Limb (tissue), 2 donors: ENCODE data around the gene MXI1.
"Not testable (repeated sequence)": the region's sequence is repeated elsewhere in the genome, so short reads cannot be mapped to it uniquely, and the experiment has no call there.

Experiments used
- DNase-seq, 2 donors: peaks; one replicate each; pipeline ENCODE4 v3.0.0-alpha.2; 2016; ENCODE audit errors: extremely low spot score in 2 of 2

Gene MXI1

DNA sequence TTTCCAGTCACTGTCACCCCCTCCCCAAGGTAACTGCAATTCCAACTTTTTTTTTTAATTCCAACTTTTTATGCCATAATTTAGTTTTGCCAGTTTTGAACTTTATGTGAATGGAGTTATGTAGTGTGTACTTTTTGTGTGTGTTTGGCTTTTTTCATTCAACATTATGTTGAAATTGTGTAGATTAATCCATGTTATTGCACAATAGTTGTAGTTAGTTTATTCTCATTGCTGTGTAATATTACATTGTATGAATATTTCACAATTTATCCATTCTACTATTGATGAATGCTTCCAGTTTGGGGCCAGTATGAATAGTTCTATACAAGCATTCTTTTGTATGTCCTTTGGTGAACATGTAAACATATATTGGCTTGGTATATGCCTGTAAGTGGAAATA, 32.5 kb downstream of the MXI1 start:
- no peak for DNase-seq

DNA sequence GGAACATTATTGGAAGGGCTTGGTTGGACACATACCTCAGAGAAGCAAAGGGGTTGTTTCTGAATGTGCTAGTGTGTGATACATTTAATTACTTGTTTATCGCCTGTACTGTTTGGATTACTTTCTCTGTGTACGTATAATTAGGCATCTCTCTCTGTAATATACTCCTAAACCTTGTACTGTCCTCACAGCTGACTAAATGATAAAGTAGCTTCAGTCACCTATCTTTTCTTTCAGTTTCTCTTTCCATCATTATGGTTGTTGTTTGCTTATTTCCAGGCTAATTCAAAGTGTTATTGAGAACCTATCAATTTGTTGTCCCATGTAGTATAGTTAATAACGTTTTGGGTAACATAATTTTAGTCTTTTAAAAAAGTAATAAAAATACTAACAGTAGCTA, 34.0 kb downstream of the MXI1 start:
- DNase-seq: no peak

DNA sequence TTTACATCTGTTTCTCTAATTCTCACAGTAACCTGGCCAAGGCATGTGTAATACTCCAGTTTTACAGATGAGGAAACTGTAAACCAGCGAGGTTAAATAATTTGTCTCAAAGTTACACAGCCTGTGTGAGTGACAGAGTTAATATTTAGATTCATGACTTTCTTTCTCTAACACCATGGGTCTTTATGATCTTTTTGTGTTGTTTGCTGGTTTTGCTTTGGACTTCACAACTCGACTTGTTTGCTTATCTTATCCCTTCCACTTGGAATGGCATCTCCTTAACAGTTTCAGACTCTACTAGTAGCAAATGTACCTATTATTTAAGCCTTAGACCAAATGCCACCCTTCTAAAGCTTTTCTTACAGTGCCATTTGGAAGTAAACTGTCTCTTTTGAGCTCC, 34.4 kb downstream of the MXI1 start:
- DNase-seq: no peak

DNA sequence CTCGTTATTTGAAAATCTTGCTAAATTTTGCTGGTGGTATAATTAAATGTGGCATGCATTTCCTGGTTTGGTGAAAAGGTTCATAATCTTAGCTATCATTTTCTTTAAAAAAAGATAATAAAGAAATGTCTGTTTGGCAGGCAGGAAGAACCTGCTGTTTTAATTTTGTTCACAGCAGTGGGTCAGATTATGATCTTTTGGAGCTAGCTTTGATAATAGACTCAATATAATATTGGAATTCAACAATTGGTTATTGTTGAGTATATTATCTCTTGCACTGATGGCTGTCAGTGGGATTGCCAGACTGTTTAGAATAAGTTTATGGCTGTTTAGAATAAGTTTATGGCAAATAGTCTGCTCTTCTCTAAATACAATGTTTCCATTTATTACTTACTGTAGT, 35.1 kb downstream of the MXI1 start:
- no peak for DNase-seq

DNA sequence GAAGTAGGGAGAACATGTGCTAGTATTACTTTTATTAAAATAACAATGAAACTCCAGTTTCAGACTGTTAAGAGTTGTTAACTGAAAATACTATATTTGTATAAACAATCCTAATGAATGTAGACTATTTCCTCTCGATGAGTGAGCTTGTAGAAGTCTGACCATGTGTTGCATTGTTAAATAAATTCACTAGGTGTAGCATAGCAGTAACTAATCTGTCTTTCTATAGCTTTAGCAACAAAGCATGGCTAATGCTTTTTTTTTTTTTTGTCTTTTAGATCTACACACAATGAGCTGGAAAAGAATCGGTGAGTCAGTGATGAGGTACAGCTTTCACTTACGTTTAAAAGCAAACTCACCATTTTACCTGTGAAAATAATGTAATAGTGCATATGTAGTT, 37.1 kb downstream of the MXI1 start:
- no peak for DNase-seq

DNA sequence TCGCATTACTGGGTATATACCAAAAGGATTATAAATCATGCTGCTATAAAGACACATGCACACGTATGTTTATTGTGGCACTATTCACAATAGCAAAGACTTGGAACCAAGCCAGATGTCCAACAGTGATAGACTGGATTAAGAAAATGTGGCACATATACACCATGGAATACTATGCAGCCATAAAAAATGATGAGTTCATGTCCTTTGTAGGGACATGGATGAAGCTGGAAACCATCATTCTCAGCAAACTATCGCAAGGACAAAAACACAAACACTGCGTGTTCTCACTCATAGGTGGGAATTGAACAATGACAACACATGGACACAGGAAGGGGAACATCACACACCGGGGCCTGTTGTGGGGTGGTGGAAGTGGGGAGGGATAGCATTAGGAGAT, 40.4 kb downstream of the MXI1 start:
- DNase-seq: not testable (repeated sequence)

DNA sequence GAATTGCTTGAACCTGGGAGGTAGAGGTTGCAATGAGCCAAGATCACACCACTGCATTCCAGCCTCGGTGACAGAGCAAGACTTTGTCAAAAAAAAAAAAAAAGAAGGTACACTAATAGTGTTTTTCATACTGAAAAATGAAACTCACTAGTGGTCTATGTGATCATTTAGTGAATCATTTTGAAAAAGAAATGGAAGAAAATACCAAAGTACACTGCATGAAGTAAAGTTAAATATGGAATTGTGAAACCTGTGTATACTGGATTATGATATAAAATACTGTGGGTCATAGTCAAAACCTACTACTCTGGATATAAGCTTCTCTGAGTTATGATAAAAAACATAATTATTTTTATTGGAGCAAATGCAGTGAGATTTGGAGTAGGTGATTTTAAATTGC, 42.1 kb downstream of the MXI1 start:
- not testable (repeated sequence) for DNase-seq

DNA sequence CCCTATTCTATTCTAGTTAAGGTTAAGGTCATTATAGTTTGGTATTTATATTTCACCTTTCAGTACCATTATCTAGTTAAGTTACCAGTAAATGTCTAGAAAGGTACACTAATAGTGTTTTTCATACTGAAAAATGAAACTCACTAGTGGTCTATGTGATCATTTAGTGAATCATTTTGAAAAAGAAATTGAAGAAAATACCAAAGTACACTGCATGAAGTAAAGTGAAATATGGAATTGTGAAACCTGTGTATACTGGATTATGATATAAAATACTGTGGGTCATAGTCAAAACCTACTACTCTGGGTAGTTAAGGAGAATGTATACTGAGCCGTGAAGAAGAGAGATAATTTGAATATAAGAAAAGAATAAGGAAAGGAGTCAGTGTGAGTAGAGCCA, 44.0 kb downstream of the MXI1 start:
- not testable (repeated sequence) for DNase-seq

DNA sequence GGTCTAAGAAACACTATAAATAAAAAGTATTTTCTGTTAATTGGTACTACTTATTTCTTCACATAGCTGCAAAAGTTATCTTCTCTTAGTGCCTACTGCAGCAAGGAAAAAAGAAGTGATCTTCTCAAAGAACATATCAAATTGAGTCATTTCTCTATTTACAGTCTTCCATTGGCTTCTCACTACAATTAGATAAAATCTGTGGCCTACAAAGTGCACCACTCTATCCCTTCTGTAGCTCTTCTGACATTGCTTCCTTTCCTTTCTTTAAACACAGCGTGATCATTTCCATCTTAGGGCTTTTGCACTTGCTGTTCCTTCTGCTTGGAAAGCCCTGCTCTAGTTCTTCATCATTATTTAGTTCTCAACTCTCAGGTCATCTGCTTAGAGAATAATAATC, 44.7 kb downstream of the MXI1 start:
- no peak for DNase-seq

DNA sequence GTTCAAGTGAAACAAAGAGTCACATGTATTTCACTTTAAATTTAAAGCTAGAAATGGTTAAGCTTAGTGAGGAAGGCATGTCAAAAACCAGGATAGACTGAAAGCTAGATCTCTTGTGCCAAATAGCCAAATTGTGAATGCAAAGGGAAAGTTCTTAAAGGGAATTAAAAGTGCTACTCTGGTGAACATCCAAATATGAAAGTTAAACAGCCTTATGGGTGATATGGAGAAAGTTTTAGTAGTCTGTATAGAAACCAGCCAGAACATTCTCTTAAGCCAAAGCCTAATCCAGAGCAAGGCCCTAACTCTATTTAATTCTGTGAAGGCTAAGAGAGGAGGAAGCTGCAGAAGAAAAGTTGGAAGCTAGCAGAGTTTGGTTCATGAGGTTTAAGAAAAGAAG, 47.1 kb downstream of the MXI1 start:
- DNase-seq: no peak

DNA sequence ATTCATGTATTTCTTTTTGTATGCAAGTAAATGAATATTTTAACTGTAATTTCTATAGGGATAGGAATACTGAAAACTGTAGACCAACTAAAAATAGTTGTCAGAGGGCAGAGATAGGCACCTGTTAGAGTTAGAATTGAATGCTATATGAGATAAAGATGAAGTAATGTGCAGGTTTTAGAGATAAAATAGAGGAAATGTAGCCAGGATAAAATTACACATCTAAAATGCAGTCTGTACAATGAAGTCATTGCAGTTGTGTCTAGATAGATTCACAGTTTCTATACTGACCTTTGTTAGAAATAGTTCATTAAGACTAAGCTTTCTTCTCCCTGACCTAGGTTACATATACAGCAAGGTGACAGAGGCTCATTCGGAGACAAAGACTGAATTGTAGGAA, 51.1 kb downstream of the MXI1 start:
- DNase-seq: no peak

DNA sequence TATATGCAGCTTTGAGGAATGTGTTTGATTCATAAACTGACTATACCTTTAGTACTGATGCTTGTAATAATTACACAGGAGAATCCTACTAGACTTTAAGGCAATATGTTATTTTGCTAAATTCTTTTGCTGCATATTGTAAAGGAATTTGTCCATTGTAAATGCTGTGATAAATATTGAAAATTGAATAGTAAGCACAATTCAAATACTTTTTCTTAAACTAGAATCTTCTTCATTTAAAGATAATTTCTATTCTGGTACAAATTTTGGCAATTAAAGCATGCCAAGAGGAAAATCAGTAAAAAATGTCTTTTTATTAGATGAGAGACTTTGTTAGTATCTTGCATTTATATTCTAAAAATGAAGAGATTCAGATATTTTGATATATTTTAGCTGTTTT, 51.9 kb downstream of the MXI1 start:
- DNase-seq: no peak

DNA sequence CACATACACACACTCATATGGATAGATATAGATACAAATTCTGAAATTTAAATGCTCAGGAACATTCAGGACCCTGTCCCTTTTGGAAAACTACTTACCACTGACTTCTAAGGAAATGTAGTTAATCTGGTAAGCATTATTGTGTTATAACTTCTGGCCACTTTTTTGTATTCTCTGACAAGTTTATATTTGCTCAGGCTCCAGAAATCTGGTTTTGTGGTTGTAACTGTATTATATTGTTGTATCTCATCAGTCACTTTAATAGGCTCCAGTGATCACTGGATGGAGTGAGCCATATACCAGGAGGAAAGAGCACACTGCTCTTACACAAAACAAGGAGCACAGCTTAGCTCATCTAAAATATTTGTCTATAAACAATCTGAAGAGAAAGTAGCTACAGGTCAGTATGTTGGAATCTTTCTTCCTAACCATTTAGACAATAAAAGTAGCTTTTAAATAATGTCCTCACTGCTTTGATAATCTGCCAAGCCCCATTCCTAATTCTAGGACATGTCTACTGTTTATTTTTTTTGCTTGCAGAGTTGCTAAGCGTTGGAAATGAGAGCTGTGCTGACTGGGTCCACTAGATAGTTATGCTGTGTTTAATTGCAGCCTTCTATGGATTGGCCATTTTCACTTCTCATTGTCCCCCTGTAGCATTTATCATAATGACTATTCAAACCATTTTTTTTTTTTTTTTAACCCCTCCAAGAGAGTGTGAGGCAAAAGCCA, 53.5 kb downstream of the MXI1 start:
- no peak for DNase-seq

DNA sequence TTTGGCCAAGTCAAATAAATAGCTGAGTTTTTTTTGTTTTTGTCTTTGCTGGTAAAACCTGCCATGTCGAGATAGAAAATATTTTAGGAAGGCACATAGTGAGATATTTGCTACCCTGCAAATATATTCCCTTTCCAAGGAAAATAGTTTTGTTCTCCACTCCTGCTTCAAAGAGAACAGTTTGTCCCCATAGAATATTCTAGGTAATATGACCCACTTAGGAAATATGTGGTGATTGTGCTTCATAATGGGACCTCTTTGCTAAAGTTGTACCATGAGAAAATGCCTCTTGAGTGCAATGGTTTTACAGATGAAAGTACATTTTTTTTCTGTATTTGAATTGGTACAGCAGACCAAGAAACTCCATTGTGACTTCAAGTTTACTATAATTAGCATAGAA, 55.8 kb downstream of the MXI1 start:
- no peak for DNase-seq

DNA sequence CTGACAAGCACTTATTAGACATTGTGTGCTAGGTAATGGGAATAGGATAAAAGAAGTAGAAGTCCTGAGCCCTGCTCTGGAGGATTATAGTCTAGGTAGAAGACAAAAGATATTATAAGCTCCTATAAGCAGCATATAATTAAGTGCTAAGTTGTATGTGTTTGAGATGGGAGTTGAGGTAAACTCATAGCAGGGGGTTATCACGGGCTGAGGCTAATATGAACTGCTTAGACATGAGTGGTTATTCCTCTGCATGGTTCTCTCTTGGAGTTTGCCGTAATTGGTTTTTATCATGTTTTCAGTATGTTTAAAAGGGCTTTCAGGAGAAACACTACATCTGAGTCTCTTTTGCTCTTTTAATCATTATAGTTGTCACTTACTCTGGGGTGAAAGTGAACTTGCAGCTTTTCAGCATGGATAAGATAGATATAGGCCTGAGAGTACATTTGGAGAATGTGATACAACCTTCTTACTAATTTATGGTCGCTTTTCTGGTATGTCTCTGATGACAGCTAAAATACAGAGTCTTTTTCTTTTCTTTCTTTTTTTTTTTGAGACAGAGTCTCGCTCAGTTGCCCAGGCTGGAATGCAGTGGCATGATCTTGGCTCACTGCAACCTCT, 58.3 kb downstream of the MXI1 start:
- DNase-seq: no peak

DNA sequence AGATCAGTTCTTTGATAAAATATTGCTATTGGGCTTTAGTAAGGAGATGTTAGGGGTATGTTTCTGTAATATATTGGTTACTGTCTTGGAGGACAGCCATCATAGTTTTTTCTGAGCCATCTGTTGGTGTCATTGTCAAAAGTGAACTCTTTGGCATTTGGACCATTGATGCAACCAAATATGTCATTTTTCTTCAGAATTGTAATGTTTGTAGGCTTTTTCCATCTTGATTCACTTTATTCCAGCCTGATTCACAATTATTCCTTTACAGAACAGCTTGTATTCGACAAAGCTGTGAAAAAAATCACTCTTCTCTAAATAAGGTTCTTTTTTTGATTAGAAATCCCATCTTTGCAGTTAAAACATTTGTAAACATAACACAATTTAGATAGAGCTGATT, 59.9 kb downstream of the MXI1 start:
- DNase-seq: no peak

DNA sequence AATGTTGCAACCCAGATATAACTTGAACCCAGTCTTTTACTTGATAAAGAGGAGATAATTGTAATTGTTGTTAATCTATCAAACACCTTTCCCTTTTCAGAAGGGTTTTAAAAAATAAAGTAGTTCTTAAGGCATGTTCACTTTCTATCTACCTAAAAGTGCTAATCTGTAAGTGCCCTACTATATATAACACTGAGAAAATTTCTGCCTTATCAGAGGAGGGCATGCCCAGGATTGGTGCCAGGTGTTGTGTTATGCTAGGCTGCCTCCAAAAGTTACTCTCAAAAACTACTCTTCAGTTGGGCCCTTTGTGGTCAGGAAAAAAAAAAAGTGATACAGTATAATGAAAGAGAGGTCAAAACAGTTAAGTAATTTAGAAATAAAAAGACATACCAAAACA, 61.0 kb downstream of the MXI1 start:
- DNase-seq: no peak

DNA sequence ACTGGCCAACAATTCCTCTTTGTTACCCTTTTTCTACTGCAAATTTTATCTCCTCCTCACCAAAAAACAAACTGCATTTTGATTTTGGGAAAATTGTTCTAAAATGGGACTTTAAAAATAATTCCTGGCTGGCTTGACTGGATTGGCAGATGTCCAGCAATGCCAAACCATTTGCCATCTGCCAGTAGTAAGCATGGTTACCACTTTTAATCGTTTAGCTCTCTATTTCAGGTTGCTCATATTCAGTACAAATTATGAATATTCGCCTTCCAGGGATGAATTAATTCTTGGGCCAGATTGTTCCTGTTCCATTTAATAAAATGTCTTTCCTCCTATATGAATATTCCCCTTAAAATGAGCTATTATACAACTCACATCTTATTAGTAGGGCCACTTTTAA, 61.6 kb downstream of the MXI1 start:
- DNase-seq: no peak

DNA sequence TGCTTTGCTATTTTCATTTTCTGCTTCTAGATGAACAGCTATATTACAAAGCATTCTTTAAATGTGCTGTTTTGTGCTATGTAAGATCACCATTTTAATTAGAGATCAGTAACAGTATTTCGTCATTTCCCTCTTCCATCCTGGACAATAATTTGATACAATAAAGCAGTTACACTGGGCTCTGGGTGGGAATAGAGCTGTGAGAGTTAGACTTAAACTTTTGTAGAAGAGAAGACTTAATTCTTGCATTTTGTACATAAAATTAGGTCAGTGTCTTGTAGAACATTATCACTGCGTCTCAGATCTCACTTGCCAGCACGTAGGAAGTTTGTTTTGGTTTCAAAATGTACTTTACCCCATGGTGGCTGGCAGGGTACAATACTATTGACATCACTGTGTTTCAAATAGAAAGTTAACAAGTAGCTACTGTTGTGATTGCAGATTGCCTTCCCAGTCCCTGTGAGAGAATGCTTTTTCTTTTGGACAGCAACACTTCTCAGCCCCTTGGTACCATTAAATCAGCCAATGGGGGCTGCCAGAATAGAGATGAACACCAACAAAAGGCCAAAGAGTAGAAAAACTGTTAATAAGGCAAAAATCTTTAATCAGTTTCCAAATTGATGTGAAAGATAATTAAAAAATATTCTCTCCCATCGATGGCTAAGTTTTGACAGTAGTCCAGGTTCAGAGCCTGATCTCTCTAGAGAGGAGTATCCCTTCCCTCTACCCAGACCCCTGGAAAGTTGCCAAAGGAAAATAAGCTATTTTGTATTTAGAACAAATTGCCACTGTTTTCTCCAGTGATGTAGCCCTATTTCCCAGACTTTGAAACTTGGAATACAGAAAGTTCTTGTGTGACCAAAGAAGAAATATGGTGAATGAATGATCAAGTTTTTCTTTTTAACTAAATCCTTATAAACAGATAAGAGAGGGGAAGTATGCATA, 62.2 kb downstream of the MXI1 start:
- no peak for DNase-seq

DNA sequence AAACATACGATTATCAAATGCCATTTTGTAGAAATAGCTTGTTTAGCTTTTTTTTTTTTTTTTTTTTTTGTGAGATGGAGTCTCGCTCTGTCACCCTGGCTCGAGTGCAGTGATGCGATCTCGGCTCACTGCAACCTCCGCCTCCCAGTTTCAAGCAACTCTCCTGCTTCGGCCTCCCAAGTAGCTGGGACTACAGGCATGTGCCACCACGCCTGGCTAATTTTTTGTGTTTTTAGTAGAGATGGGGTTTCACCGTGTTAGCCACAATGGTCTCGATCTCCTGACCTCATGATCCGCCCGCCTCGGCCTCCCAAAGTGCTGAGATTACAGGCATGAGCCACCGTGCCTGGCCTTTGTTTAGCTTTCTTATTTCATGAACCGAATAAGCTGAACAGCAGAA, 65.6 kb downstream of the MXI1 start:
- DNase-seq: not testable (repeated sequence)

DNA sequence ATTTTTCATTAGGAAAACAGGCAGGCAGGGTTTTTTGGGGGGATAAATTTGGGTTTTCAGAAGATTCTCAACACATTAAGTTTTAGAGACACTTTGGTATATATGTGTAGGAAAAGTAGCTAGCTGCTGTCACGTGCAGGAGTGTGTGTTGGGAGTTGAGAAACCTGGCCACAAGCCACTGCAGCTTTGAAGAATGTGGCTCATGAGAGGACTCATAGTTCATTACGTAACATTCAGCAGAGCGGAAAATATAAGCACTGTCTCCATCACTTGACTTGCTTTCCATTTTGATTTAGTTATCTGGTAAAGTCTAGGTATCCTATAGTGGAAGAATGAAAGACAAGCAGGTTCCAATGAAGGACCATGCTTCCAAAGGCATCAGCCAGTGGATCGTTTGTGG, 66.1 kb downstream of the MXI1 start:
- DNase-seq: peak; percentile 16 to 40

DNA sequence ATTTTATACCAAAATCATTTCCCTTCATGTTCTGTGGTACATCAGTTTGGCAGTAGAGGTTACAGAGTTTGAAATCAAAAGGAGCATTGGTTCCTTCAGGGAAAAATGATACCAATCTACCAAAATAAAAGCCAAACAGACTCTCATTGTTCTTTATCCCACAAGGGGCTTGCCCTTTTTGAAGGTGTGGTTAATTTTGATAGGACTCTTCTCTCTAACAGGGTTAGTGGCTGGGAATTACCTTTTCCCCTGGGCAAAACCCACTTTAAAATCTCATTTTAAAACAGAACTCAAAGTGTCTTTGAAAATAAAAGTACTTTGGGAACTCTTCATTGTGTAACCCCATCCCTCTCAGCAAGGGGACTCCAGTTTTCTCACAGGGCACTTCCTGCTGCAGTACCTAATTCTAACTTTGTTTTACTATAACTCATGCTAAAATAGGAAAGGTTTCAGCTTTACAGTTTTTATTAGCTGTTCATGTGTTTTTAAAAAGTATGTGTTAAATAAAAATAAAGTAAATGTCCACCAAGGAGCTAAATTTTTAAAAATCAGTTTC, 66.7 kb downstream of the MXI1 start:
- DNase-seq: no peak
